NCI-H2196 treated with DMSO at 0.1 percent for 48 hours (cell line): ENCODE results near the gene IQGAP2.

Experiments
- DNase-seq: peaks from one replicate; lab custom pipeline; 2025; ENCODE audit not compliant: unreplicated experiment; lab: John Stamatoyannopoulos, UW

IQGAP2 gene

DNA sequence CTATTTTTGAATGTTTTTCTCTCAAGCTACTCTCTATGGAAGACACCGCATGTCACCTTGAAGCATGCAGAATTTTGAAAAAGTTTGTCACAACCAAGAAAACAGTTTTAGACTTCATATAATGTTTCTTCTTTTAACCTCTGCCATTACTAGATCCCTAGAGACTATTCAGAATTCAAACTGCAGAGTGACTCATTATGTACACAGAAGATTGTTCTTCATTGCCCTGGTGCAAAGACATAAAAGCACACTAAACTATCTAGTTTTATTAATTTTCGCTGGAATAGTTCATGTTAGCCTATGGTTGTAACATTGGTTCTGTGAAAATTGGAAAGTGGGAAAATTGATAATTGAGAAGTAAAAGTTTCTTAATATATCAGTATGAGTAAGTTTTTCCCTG is 201.8 kb downstream of the IQGAP2 start:
- no peak for DNase-seq

DNA sequence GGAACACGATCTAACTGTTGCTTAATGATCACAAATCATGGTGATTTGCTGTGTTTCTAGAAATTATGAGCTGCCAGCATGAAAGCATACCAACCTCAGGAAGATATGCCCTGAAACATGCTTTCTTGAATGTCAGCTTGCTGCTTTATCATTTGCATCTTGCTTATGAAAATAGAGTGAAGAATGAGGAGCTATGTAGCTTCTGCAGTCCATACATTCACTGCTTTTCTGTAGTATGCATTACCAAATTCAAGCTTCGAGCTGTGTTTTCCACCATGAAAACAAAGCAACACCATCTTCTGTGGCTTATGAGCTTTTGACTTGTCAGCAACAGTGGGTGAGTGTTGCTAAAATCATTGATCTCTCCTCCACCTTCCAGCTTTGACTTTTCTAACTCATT is 203.6 kb downstream of the IQGAP2 start:
- DNase-seq: no peak

DNA sequence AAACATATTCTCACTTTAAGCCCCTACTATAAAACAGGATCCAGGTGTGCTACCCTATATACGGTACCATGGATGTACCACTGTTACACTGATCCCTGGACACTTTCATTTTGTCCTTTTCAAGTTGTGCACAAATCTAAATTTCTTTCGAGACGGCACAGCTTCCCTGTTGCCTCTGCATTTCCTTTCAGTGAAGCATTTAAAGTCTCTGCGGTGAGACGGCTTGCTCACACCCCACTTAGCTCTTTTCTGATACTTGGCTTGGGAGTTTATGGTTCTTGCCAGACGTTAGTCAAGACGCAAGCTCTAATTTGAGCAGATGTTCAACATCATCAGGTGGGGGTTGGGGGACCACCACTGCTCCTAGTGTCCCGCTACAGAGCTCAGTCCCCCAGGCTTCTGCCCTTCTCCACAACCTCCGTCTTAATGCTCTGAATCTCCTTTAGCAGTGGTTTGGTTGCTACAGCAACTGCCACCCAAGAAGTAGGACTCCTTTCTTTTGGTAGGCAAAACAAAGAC is 204.3 kb downstream of the IQGAP2 start:
- DNase-seq: no peak

DNA sequence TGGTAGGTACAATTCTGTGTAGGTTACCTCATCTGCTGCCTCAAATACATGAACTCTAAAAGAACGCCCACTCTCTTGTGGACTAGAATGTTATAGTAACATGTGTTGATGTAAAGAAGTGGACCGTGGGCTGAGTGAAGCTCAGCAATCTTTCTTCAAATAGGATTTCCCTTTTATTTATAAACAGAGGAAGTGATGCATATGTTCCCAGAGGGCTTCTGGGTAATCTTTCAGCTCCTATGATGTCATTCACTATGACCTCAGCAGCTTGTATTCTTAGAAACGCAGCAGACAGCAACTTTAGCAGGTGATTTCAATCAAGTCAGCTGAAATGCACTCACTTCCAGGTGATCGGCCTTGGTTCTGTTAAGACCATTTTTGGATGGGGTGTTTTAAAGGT is 205.7 kb downstream of the IQGAP2 start:
- no peak for DNase-seq

DNA sequence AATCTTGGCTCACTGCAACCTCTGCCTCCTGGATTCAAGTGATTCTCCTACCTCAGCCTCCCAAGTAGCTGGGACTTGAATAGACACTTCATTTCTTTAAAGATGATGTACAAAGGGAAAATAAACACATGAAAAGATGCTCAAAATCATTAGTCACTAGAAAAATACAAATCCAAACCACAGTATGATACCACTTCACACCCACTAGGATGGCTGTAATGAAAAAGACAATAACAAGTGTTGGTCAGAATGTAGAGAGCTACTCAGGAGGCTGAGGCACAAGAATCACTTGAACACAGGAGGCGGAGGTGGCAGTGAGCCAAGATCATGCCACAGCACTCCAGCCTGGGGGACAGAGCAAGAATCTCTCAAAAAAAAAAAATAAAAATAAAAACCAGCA is 207.1 kb downstream of the IQGAP2 start:
- DNase-seq: no peak

DNA sequence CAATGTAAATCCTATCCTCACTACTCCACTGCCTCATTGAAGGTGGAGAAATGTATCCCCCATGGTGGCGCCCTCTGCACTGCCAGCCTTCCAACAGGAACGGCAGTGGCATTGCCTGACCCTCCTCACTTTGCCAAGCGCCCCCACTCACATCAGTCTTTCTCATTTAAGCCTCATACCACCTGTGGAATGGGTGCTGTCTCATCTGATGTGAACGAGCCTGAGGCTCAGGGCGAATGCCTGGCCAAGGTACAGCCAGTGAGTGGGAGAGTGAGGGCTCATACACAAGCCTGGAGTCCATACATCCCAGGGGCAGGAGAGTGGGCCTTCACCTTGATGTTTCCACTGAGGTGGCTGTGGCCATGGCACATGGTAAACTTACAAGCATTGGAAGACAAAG is 209.9 kb downstream of the IQGAP2 start:
- no peak for DNase-seq

DNA sequence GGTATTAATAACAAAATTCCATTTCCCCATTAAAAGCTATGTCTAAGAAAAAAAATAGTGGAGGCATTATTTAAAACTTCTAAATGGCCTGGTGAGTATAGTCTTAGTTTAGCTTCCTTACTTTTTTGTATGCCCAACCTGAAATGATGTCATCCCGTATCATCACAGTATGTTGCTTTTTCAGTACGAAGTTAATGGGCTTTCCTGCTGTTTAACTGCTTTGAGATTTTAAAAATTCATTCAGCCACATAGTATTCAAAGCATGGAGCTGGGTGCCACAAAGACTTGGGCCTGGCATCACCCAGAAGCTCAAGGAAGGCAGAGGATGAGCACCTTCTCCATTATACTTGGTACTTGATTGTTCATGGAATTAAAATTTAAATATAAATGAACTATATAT is 212.7 kb downstream of the IQGAP2 start:
- no peak for DNase-seq

DNA sequence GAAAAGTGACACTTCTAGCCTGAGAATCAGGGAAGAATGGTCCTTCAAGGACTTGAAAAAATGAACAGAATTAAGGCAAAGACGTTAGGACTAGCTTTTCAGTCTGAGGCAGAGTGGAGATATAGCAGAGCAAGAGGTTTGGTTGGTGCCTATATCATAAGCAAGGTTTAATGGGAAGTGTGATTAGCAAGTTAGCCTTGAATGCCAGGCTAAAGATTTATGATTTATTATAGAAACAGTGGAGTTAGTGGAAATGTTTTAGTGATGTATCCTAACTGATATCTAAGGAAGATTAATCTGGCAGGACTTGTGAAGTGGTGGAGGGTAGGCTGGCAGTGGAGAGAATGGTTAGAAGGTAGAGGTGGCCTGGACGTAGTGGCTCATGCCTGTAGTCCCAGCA is 213.1 kb downstream of the IQGAP2 start:
- DNase-seq: no peak

DNA sequence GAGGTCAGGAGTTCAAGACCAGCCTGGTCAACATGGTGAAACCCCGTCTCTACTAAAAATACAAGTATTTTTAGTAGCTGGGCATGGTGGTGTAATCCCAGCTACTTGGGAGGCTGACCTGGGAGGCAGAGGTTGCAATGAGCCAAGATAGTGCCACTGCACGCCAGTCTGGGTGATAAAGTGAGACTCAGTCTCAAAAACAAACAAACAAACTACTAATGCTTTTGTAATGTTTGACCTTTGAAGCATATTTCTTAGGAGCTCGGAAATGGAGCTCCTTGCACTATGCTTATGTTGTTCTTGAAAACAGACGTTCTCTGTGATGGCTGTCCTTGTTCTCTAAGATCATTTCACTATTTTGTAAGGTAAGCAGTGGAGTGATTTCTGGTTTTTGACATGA is 214.1 kb downstream of the IQGAP2 start:
- DNase-seq: no peak

DNA sequence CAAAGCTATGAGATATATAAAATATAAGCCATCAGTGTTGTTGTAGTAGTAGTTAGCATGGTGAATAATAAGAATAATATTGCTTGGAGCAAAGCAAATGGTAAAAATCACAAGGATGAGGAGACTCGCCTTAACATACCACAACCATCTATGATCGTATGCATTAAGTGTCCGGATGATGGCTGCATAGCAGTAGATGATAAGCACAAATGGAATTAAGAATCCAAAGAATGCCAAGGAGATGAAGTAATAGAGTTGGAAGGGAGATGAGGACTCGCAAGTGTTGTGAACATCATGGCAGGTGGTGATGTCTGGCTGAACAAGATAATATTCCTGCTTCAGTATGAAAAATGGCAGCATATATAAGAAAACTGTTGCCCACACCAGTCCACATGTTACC is 214.6 kb downstream of the IQGAP2 start:
- DNase-seq: no peak

DNA sequence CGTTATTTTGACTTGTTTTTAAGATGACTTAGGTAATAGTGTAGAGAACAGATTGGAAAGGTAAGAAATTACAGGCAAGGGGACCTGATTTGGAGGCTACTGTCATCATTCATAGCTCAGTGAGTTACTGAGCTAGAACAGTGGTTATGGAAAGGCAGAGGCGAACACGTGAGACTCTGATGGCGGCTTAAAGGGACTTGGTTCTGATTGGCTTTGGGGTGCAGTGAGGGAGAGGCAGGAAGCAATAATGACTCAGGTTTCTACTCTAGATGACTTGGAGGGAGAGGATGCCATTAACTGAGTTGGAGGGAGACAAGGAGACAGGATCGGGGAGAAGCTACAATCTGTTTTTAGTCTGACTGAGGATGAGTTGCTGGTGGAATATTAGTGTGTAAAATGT is 217.1 kb downstream of the IQGAP2 start:
- DNase-seq: no peak

DNA sequence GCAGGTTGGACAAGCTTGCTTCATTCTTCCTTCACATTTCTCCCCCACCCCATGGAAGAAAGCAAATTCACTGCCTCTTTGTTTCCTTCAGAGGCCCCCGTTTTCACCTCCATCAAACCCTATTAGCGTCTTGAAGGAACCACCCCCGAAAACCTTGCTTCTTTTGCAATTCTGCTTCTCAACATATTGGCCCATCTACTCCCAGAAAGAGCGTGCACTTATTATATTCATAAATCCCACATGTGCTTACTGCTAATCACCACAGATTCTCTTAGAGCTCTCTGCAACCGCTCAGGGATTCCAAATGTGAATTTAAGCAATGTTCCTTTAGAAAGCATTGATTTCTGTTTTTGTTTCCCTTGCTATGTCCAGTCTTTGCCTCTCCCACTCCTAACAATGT is 219.0 kb downstream of the IQGAP2 start:
- DNase-seq: no peak

DNA sequence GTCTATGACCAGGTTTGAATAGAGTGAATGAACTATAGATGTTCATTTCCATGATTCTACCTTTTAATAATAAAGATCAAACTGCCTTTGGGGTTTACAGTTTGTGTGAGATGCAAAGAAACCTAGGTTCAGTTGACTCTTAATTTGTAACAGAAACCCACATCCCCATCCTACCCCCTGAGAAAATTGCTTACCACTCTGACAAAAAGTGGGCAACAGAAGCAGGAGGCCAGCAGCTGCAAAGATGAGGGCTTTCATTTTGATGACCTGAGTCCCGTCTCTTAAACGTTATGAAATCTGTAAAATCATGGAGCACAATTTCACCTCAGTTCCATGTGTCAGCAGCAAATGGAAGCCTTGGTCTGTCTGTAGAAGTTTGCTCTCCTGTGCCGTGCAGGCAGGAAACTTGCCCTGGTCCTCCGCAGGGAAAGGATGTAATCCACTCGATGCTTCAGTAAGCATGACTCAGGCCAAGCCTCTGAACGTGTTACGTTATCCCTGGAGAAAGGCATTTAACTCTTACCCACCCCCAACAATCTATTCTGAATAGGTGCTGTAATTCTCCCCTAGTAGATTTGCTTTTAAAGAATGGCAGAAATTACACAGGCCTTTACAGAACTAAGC is 220.0 kb downstream of the IQGAP2 start, which contains the start of gene F2RL2:
Gene F2RL2, minus strand, starts transcription at position 431 of the 624 bp plus-strand sequence. Its CDS starts 173 bp downstream, at position 258.
- no peak for DNase-seq

DNA sequence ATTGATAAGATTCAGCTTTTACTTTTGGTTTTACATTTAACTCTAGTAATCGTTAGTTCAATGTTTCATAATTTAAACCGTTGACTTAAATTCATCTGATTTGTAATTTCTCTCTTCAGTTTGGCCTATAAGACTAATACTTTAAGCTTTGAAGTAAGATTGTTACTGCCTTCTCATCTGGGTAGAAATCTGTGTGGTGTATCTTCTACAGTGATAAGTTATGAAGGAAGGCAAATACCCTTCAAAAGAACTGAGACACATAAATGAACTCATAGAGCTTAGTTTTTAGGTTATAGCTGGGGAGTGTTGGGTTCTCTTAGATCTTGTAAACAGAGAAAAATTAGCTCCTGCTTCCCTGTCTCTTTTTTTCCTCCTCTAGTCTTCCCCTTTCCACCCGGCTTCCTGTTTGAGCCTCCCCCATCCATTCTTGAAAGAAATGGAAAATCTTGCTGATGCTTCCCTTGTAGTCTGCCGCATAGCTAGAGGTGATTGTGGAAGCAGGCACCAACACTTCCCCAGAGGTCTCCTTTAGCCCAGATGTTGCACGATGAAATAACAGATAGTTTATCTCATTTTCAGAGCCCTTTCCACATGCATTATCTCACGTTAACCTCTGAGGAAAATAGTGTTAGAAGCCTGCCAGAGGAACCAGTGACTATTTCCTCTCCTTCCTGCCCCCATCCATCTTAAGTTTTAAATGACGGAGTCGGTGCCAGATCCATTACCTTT is 222.2 kb downstream of the IQGAP2 start:
- no peak for DNase-seq

DNA sequence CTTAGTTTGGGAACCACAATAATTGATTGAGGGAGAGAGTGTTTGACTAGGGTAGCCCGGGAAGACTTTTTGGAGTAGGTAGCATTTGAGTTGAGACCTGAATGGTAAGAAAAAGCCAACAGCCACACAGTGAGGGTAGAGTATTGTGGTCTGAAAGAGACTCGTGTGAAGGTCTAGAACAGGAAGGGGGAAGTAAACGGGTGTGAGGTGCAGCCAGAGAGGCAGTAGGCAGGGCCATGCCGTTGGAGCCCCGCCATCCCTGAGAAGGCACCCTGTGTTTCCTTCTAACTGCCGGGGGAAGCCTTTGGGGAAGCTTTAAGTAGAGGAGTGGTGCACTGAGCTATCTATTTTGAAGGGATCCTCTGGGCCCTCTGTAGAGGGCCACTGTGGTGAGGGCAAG is 223.7 kb downstream of the IQGAP2 start:
- DNase-seq: no peak

DNA sequence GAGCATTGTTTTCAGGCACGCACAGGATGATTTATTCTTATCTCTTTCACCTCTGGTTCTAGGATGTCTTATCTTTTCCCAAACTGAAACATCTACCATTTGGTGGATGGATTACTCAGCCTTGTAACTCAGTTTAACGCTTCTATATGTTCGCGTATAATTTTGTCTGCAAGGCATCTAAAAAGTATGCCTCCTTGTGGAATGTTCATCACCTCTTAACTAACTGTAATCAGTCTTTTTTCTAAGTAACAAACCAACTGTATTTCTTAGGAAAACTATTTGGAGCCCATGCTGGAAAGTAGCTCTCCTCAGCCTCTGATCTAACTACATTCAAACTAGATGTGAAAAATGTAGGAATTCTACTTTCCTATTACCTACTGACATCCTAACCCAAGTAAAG is 231.6 kb downstream of the IQGAP2 start:
- no peak for DNase-seq

DNA sequence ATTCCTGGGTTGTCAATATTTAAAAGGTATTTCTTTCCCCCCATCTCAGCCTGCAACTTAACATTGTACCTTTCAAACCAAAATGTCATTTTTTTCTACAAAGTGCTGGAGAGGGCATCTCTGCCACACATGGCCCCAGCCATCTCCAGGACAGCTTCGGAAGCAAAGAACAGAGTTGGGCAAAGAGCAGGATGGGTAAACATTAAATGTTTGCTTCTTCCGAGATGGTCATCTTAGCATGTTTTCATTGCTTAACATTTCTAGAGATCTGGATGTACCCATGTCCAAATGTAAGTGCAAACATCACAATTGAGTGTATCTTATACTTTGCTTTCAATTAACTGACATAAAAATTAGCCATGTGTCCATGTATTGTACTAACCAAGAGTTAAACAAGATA is 234.4 kb downstream of the IQGAP2 start:
- no peak for DNase-seq

DNA sequence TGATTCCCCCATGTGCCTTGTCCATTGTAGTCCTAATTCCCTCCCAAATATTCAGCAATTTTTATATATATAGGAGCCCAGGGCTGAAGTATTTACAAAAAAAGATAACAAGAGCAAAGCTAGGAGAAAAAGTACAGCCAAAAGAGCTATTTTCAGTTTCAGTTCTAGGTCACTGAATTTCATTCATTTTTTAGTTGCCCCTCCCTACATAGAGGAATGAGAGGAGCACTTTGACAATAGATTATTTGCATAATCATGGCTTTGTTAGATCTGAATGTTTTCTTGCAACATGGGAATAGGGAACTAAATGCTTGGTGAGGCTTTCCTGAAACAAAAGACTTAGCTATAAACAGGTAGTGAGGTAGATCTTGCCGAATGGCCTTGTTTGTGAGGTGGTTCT is 235.4 kb downstream of the IQGAP2 start:
- DNase-seq: no peak

DNA sequence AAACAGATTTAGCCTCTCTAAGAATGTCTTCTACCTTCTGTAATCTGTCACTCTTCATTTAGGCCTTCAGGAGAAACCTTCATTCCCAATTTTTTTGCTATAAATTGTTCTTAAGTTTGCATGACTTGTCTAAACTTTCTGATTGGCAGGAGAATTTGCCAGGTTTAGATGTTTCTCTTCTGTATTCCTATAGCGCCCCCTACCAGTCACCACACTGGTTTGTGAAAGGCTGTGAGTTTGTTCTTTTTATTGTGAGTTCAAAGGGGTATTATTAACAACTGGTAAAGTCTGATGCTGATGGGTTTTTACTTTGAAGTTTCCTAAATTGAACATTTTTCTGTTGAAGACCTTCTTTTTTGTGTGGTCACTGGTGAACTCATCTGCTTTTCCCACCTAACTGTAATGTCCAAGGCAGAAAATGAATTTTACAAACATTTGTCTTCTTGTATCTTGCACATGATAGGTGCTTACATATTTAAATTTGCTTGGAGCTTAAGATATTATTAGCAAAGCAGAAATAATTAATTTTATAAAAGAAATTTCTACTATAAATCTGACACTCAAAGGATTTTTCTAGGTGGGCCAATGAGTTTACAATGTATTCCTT is 238.5 kb downstream of the IQGAP2 start:
- no peak for DNase-seq

DNA sequence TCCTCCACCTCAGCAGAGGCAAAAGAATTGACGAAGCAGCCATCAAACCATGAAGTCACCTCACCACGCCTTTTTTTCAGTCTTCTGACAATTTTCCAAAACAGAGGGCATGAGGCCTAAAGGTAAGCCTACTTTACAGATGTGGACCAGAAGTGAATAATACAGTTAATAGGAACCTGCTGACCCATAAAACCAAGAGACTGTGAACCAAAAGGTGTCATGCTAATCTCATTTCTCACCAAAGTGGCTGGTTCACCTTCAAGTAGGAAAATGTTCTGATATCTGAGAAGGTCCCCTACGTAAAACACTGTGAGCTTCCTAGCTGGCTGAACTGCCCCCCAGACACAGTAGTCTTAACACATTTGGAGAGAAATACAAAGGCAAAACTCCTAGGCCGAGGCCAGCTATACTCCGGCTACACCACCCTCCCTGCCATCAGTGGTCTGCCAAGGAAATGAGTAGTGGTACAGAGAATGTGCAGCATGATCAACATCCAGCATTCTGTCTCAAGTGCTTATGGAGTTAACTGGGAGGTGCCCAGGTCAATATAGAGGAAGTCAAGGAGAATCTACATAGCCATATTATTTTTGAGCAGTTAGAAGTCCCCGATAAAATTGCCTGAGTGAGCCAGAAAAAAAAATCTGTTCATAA is 239.4 kb downstream of the IQGAP2 start:
- DNase-seq: no peak

DNA sequence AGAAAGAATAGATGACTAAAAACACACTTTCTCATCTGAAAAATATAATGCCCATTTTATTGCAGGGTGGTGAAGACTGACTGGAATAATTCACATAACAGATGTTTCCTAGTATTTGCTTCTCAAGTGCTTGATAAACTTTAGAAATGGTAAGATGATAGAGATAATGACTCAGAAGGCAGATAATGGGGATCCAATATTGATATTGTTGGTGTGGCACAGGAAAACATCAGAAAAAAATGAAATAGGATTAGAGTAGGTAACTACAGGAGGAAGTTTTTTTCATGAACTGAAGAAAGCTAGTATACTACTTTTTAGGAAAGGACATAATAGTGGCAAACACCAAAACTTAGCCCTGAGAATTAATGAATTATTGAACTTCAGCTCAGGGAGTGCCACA is 240.3 kb downstream of the IQGAP2 start:
- no peak for DNase-seq

DNA sequence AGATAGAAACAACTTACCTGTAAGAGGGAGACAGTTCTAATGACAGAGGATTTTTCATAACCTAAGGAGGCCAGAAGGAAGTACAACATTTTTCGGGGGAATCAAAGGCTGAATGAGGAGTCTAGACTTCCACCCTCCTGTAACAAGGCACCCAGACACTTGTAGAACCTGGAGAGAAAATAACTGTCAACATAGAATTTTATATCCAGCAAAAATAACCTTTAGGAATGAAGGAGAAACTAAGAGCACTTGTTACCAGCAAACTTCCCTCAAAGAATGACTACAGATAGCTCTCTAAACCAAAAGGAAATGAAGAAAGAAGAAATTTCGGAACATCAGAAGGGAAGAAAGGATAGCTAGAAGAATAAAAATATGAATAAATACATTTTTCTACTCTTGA is 246.1 kb downstream of the IQGAP2 start:
- no peak for DNase-seq
